ENCODE results near the gene CERS6.

CERS6 gene

GRCh38 chr2:168608796-168609195 lies 152.7 kb downstream of the CERS6 start:
- TF ChIP-seq GATA3 (IDR thresholded peaks at IDR 0.05; ENCODE audit: low read depth, low read length) (no peak), GATA2 (IDR thresholded peaks at IDR 0.05; ENCODE audit: low read depth, low read length) (no peak)

GRCh38 chr2:168611091-168611490 lies 155.0 kb downstream of the CERS6 start:
- TF ChIP-seq GATA2 (IDR thresholded peaks at IDR 0.05; ENCODE audit: low read depth, low read length) (no peak), GATA3 (IDR thresholded peaks at IDR 0.05; ENCODE audit: low read depth, low read length) (no peak)

DNA sequence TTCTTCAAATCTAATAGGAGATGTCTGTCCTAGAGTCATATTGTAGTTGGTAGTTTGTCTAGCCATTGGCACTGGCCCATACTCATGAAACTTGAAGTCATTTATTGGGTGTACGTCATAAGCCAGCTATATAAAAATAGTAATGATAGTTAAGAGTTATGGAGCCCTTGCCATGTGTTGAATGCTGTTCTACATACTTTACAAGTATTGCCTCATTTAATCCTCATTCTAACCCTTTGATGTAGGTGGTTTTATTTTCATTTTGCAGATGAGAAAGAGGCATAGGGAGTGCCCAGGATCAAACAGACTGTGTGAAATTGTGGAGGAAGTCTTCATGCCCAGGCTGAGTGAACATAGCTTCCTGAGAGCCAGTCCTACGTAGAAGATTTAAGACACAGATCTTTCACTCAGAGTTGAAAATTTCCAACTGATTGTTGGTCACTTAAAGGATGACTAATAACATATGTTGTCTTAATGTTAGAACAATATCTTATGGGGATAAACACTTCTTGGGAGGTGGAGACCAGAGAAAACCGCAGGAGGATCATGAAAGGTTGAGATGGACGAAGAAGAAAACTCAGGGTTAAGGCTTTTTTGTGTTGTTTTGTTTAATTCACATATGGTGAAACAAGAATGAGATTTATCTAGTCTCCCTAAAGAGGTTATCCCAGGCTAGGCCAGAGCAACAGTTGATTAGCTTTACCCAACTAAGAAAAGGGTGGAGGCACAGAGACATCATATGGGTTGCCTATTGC lies 156.0 kb downstream of the CERS6 start:
- TF ChIP-seq GATA3 (IDR thresholded peaks at IDR 0.05; ENCODE audit: low read depth, low read length) (no peak), GATA2 (IDR thresholded peaks at IDR 0.05; ENCODE audit: low read depth, low read length) (no peak)

DNA sequence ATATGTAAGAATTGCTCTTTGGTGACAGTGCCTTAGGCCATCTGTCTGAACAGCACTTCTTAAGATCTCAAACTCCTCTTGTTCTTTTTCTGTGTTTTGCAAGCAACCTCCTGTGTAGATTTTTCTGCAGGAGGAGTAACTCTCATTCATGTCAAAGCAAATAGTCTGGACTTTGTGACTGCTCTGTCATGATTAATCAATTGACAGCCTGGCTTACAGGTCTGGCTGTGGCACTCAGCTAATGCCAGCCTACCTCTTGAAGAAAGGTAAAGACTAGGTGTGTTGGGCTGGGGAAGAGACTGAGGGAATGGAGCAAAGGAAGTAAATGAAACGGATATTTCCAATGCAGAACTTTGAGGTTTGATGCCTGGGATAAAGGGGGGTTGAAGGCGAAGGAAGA lies 156.6 kb downstream of the CERS6 start:
- no peak for TF ChIP-seq GATA2 (IDR thresholded peaks at IDR 0.05; ENCODE audit: low read depth, low read length)
- TF ChIP-seq GATA3 (IDR thresholded peaks at IDR 0.05; ENCODE audit: low read depth, low read length): no peak

GRCh38 chr2:168613551-168613950 lies 157.5 kb downstream of the CERS6 start:
- TF ChIP-seq GATA2 (IDR thresholded peaks at IDR 0.05; ENCODE audit: low read depth, low read length) (no peak), GATA3 (IDR thresholded peaks at IDR 0.05; ENCODE audit: low read depth, low read length) (no peak)

DNA sequence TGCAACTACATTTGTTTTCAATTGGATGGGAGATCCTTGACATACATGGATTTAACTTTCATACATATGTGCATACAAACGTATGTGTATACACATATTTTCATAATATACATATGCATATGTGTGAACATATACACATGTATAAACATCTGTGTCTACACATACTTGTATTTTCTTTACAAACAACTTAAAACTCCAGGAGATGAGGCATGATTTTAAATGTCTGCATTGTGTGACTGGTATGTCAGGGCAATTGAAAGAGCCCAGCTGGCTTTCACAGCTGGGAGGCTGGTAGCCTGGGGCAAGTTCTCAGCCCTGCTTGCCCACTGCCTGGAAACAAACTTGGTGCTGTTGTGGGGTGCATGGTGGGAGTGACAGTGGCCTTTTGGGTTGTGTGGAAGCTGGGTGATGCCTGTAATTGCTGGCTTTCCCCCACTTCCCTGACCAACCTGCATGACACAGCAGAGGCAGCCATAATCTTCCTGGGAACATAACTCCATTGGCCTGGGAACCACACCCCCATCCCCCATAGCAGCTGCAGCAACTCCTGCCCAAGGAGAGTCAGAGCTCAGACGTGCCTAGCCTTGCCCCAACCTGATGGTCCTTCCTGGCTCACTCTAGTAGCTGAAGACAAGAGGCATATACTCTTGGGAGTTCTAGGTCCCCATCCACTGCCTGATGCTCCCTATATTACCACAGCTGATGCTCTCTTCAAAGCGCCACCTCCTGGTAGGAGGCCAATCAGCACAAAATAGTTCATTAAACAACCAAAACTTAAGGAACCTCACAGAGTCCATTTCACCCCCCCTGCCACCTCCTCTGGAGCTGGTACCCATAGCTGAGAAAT lies 158.3 kb downstream of the CERS6 start:
- TF ChIP-seq GATA2 (IDR thresholded peaks at IDR 0.05; ENCODE audit: low read depth, low read length): no peak

- TF ChIP-seq GATA3 (IDR thresholded peaks at IDR 0.05; ENCODE audit: low read depth, low read length) (no peak), GATA2 (IDR thresholded peaks at IDR 0.05; ENCODE audit: low read depth, low read length) (no peak)
These were observed 164.5 kb downstream of the CERS6 start for GRCh38 chr2:168620554-168620953.

- TF ChIP-seq GATA3 (IDR thresholded peaks at IDR 0.05; ENCODE audit: low read depth, low read length) (no peak), GATA2 (IDR thresholded peaks at IDR 0.05; ENCODE audit: low read depth, low read length) (no peak)
These were observed 166.5 kb downstream of the CERS6 start for GRCh38 chr2:168622559-168622958.

GRCh38 chr2:168624028-168624427 lies 168.0 kb downstream of the CERS6 start:
- TF ChIP-seq GATA3 (IDR thresholded peaks at IDR 0.05; ENCODE audit: low read depth, low read length): no peak
- TF ChIP-seq GATA2 (IDR thresholded peaks at IDR 0.05; ENCODE audit: low read depth, low read length): no peak

- TF ChIP-seq GATA3 (IDR thresholded peaks at IDR 0.05; ENCODE audit: low read depth, low read length) (no peak), GATA2 (IDR thresholded peaks at IDR 0.05; ENCODE audit: low read depth, low read length) (no peak)
These were observed 170.0 kb downstream of the CERS6 start for GRCh38 chr2:168626096-168626495.

GRCh38 chr2:168626647-168627046 lies 170.6 kb downstream of the CERS6 start:
- TF ChIP-seq GATA3 (IDR thresholded peaks at IDR 0.05; ENCODE audit: low read depth, low read length) (no peak), GATA2 (IDR thresholded peaks at IDR 0.05; ENCODE audit: low read depth, low read length) (no peak)

GRCh38 chr2:168632709-168633121 lies 176.6 kb downstream of the CERS6 start:
- peak; percentile 85 for TF ChIP-seq GATA2 (IDR thresholded peaks at IDR 0.05; ENCODE audit: low read depth, low read length)
- TF ChIP-seq GATA3 (IDR thresholded peaks at IDR 0.05; ENCODE audit: low read depth, low read length): peak; percentile 66

GRCh38 chr2:168633200-168633599 lies 177.1 kb downstream of the CERS6 start:
- TF ChIP-seq GATA2 (IDR thresholded peaks at IDR 0.05; ENCODE audit: low read depth, low read length): no peak
- TF ChIP-seq GATA3 (IDR thresholded peaks at IDR 0.05; ENCODE audit: low read depth, low read length): no peak

DNA sequence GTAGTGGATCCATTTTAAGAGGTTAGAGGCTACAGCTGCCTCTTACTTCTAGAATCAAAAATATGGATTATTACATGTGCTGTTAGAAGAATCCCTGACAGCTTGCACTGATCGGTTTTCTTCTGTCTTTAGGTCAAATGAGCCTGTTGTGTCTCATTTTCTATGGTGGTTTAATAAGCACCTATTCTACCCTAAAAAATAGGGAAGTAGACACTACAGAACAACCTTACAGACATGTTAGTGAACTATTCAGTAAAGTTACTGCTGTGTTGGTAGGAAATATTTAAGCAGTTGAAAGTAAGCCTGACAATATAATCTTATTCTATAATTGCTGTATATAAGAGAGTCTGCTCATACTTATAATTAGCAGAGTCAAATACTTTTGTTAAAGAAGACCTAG lies 177.8 kb downstream of the CERS6 start:
- TF ChIP-seq GATA2 (IDR thresholded peaks at IDR 0.05; ENCODE audit: low read depth, low read length) (no peak), GATA3 (IDR thresholded peaks at IDR 0.05; ENCODE audit: low read depth, low read length) (no peak)

GRCh38 chr2:168635065-168635577 lies 179.0 kb downstream of the CERS6 start:
- TF ChIP-seq GATA3 (IDR thresholded peaks at IDR 0.05; ENCODE audit: low read depth, low read length): no peak
- TF ChIP-seq GATA2 (IDR thresholded peaks at IDR 0.05; ENCODE audit: low read depth, low read length): no peak
